Mucosa of stomach (tissue), 1 donor: ENCODE data around the gene KRTAP10-8.
"Not testable (repeated sequence)": the region's sequence is repeated elsewhere in the genome, so short reads cannot be mapped to it uniquely, and the experiment has no call there.

ENCODE experiments used
- H3K27me3 ChIP-seq: one replicate; pipeline ENCODE4 v1.7.0; 2013; ENCODE audit warnings: mild to moderate bottlenecking, low read length; ENCODE audit not compliant: control insufficient read depth, insufficient read depth
- H3K36me3 ChIP-seq: one replicate; pipeline ENCODE4 v1.7.0; 2013; ENCODE audit warnings: low read length; ENCODE audit not compliant: control insufficient read depth, insufficient read depth
- H3K4me1 ChIP-seq: one replicate; pipeline ENCODE4 v1.7.0; 2013; ENCODE audit warnings: mild to moderate bottlenecking, low read length; ENCODE audit not compliant: control insufficient read depth, insufficient read depth
- H3K4me3 ChIP-seq: one replicate; pipeline ENCODE4 v1.7.0; 2013; ENCODE audit warnings: low read length
- H3K9ac ChIP-seq: one replicate; pipeline ENCODE4 v1.7.0; 2013; ENCODE audit warnings: mild to moderate bottlenecking, low read length, moderate library complexity
- H3K9me3 ChIP-seq: one replicate; pipeline ENCODE4 v1.7.0; 2013; ENCODE audit warnings: mild to moderate bottlenecking, low read length, moderate library complexity; ENCODE audit not compliant: control insufficient read depth
- donor health status: Pancreatic carcinoma.

KRTAP10-8 gene

DNA sequence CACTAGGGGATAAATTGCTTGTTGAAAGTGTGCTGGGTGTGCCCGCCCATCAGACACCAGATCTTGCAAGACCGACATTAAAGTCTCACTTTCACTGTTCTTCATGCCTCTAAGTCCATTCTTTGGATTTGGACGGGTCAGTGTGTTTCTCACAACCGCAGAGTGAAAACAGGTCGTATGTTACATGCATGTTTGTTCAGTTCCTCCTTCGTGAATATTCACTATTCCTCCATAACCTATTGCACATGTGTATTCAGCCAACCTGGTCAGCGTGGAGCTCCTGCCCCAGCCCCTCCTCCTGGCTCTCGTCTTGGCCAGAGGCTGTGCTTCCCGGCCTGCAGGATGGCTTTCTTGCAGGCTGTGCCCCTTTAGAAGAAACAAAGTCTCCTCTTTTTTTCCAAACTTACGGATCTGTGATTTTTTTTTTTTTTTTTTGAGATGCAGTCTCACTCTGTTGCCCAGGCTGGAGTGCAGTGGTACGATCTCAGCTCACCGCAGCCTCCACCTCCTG lies 17.4 kb upstream of the KRTAP10-8 start:
- Histone ChIP-seq H3K4me3 (no peak overlapping the region), H3K4me1 (no peaks in the 10 kb centered on the region), H3K36me3 (no peaks in the 10 kb centered on the region), H3K9ac (no peak overlapping the region), H3K9me3 (no peaks in the 10 kb centered on the region), H3K27me3 (peaks cover 11% of the 10 kb centered on the region)

- peaks cover 11% of the 10 kb centered on the region for H3K27me3 ChIP-seq
- H3K9me3 ChIP-seq: no peaks in the 10 kb centered on the region
Observed at GRCh38 chr21:44595524-44595923, 16.4 kb upstream of the KRTAP10-8 start.

DNA sequence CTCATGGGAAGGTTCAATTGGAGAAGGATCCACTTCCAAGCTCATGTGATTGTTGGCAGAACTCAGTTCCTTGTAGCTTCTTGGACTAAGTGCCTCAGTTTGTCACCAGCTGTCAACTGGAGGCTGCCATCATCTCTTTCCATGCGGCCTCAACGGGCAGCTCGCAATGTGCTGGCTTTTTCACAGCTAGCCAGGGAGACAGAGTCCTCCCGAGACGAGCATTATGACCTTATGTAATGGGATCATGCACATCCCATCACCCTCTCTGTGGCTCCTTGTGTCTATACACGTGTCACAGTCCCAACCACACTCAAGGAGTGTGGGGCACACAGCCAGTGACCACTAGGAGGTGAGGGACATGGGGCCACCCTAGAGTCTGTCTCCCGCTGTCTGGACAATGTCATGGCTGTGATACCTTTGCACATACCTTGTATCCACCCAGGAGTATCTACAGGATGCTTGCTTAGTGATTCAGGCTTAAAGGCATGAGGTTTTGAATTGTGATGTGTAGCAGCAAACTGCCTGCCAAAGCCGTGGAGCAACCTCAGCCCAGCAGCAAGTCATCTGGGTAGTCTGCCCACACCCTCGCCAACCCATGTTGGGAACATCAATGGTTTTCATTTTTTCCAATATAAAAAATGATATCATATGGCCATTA lies 15.7 kb upstream of the KRTAP10-8 start:
- H3K4me1 ChIP-seq: no peaks in the 10 kb centered on the region
- H3K36me3 ChIP-seq: no peaks in the 10 kb centered on the region
- H3K9me3 ChIP-seq: no peaks in the 10 kb centered on the region
- H3K4me3 ChIP-seq: no peak overlapping the region
- no peak overlapping the region for H3K9ac ChIP-seq
- peaks cover 11% of the 10 kb centered on the region for H3K27me3 ChIP-seq

More at GRCh38 chr21:44595524-44595923, 16.4 kb upstream of the KRTAP10-8 start:
- Histone ChIP-seq H3K4me1 (no peaks in the 10 kb centered on the region), H3K9ac (no peak overlapping the region), H3K36me3 (no peaks in the 10 kb centered on the region), H3K4me3 (no peak overlapping the region)

DNA sequence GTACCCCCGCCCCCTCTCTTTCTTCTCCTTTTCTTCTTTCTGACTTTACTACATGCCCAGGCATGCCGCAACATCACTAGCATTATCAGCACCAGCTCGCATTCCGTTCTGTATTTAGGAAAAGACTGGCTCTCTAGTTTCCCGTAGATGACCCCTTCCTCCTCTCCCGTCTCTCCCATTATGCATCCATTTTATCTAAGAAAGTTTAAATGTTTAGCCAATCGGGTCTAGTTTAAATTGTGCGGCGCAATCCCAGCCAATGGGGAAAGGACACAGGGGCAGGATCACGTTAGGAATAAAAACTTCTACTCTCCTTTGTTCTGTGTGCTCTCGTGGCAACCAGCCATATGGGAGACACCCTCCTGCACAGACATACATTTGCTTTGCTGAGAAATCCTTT lies 13.8 kb upstream of the KRTAP10-8 start:
- no peaks in the 10 kb centered on the region for H3K9me3 ChIP-seq
- H3K36me3 ChIP-seq: no peaks in the 10 kb centered on the region
- no peak overlapping the region for H3K4me3 ChIP-seq
- H3K27me3 ChIP-seq: peaks cover 7% of the 10 kb centered on the region
- no peaks in the 10 kb centered on the region for H3K4me1 ChIP-seq
- H3K9ac ChIP-seq: no peak overlapping the region

DNA sequence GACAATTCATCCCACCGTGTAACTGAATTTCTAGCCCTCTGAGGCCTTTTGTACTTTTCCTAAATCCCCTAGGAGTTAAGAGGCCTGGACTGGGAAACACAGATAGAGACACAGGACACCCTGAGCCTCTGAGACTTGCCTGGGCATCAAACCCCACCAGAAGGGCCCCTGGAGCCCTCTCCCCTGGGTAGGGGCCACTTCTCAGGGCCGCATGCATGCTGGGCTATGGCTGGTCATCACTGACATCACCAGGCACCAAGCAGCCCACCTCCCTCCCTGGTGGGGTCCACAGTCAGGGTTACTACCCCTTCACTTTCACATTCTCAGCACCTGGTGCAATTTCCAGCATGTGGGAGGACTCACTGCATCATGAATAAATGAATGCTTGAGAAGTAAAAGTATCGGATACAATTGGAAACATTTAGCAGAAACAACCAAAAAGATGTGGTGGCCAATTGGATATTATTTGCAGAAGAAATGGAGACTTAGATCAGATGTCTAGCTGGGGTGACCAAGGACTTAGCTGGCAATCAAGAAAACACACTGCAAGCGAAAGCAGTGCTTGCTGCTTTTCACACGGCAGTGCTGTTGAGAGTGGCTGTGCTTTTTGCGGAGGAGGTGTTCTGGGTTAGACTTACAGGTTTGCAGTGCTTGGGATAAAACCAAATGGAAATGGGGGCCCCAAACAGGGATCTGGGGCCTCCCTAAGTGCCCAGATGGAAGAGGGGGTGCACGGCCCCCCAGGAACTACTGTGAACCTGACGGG lies 12.4 kb upstream of the KRTAP10-8 start:
- H3K9me3 ChIP-seq: no peaks in the 10 kb centered on the region
- H3K36me3 ChIP-seq: no peaks in the 10 kb centered on the region
- no peak overlapping the region for H3K4me3 ChIP-seq
- no peaks in the 10 kb centered on the region for H3K4me1 ChIP-seq
- peaks cover 3% of the 10 kb centered on the region for H3K27me3 ChIP-seq
- no peak overlapping the region for H3K9ac ChIP-seq

DNA sequence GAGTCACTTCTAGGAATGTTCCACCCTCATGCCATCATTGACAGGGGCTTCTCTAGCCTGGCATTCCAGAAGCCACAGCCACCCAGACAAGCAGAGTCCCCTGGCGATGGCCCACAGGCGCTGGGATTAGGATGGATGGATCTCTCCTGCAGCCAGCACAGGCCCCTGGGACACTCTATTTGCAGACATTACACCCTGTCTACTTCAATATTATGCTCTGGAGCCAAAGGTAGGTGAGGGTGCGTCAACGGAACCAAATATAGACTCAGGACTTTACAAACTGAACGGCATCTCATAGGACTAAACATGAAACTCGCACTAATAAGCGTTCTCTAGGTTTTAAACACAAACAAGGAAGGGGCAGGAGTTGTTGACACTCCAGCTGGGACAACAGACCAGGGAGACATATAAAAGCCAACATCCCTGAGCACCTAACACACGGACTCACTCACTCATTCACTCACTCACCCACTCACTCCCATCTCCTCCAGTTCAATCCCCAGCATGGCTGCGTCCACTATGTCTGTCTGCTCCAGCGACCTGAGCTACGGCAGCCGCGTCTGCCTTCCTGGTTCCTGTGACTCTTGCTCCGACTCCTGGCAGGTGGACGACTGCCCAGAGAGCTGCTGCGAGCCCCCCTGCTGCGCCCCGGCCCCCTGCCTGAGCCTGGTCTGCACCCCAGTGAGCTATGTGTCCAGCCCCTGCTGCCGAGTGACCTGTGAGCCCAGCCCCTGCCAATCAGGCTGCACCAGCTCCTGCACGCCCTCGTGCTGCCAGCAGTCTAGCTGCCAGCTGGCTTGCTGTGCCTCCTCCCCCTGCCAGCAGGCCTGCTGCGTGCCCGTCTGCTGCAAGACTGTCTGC lies 11.5 kb upstream of the KRTAP10-8 start, which contains the start of gene KRTAP10-7:
KRTAP10-7 (plus strand) TSS at position 480 of the 861 bp plus-strand sequence; CDS start at position 505, 25 bp downstream.
- H3K9me3 ChIP-seq, H3K9ac ChIP-seq, H3K36me3 ChIP-seq, H3K4me3 ChIP-seq, H3K27me3 ChIP-seq, H3K4me1 ChIP-seq: not testable (repeated sequence)

DNA sequence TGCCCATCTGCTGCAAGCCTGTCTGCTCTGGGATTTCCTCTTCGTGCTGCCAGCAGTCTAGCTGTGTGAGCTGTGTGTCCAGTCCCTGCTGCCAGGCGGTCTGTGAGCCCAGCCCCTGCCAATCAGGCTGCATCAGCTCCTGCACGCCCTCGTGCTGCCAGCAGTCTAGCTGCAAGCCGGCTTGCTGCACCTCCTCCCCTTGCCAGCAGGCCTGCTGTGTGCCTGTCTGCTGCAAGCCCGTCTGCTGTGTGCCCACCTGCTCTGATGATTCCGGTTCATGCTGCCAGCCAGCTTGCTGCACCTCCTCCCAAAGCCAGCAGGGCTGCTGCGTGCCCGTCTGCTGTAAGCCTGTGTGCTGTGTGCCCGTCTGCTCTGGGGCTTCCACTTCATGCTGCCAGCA lies 10.8 kb upstream of the KRTAP10-8 start:
- not testable (repeated sequence) for H3K36me3 ChIP-seq, H3K27me3 ChIP-seq, H3K9ac ChIP-seq, H3K4me1 ChIP-seq, H3K9me3 ChIP-seq, H3K4me3 ChIP-seq

- Histone ChIP-seq H3K9me3 (no peaks in the 10 kb centered on the region), H3K9ac (no peak overlapping the region), H3K27me3 (peaks cover 3% of the 10 kb centered on the region), H3K4me3 (no peak overlapping the region), H3K4me1 (no peaks in the 10 kb centered on the region), H3K36me3 (no peaks in the 10 kb centered on the region)
Observed at GRCh38 chr21:44601596-44602462, 10.1 kb upstream of the KRTAP10-8 start.

DNA sequence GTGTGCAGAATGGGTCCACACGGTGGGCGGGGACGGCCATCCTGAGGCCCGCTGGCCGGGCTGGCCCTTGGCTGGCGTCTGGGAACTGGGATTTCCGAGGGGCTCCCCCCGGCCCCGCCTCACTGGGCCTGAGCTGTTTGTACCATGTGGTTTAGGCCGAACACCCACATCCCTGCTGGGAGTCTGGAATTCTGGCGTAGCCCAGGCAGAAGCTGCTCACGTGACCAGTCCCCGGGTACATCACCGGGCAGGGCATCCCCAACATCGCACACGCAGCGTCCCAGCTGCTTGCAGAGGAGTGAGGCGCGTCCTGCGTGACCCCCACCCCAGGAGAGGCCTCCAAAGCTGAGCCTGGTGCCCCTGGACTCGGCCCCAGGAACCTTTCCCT lies 9.4 kb upstream of the KRTAP10-8 start:
- H3K27me3 ChIP-seq: peaks cover 3% of the 10 kb centered on the region
- H3K4me1 ChIP-seq: no peaks in the 10 kb centered on the region
- H3K4me3 ChIP-seq: no peak overlapping the region
- no peak overlapping the region for H3K9ac ChIP-seq
- H3K36me3 ChIP-seq: no peaks in the 10 kb centered on the region
- no peaks in the 10 kb centered on the region for H3K9me3 ChIP-seq

- Histone ChIP-seq H3K4me1 (no peaks in the 10 kb centered on the region), H3K4me3 (no peak overlapping the region), H3K9ac (no peak overlapping the region), H3K36me3 (no peaks in the 10 kb centered on the region), H3K27me3 (peaks cover 3% of the 10 kb centered on the region), H3K9me3 (no peaks in the 10 kb centered on the region)
Observed at GRCh38 chr21:44603109-44603875, 8.6 kb upstream of the KRTAP10-8 start.

GRCh38 chr21:44603911-44604310 lies 8.0 kb upstream of the KRTAP10-8 start:
- Histone ChIP-seq H3K36me3 (no peaks in the 10 kb centered on the region), H3K4me1 (no peaks in the 10 kb centered on the region), H3K9ac (no peak overlapping the region), H3K4me3 (no peak overlapping the region), H3K9me3 (no peaks in the 10 kb centered on the region), H3K27me3 (peaks cover 3% of the 10 kb centered on the region)
